Trophoblast cell (in vitro differentiated cells and primary cell): ENCODE results near the gene KDM2B.

Experiments
- DNase-seq, 2 donors: peaks; one replicate each; pipeline ENCODE4 v3.0.0-alpha.2; 2016
- H2AFZ ChIP-seq: 2 replicates; pipeline ENCODE4 v1.6.1; 2013; ENCODE audit warnings: low read length, moderate library complexity, mild to moderate bottlenecking; ENCODE audit not compliant: insufficient read depth, poor library complexity
- H2AK5ac ChIP-seq: 2 replicates; pipeline ENCODE4 v1.6.1; 2013; ENCODE audit warnings: mild to moderate bottlenecking, low read length
- H2BK120ac ChIP-seq: 2 replicates; pipeline ENCODE4 v1.6.1; 2013; ENCODE audit warnings: low read length, mild to moderate bottlenecking, moderate library complexity; ENCODE audit not compliant: insufficient read depth, poor library complexity
- H2BK12ac ChIP-seq: 2 replicates; pipeline ENCODE4 v1.6.1; 2013; ENCODE audit warnings: mild to moderate bottlenecking, low read length, moderate library complexity
- H2BK5ac ChIP-seq: 2 replicates; pipeline ENCODE4 v1.6.1; 2013; ENCODE audit warnings: low read length, low read depth, moderate library complexity, mild to moderate bottlenecking; ENCODE audit not compliant: poor library complexity
- H3K14ac ChIP-seq: 2 replicates; pipeline ENCODE4 v1.6.1; 2013; ENCODE audit warnings: mild to moderate bottlenecking, low read length
- H3K18ac ChIP-seq: 2 replicates; pipeline ENCODE4 v1.6.1; 2013; ENCODE audit warnings: mild to moderate bottlenecking, low read length
- H3K23ac ChIP-seq: 2 replicates; pipeline ENCODE4 v1.6.1; 2013; ENCODE audit warnings: low read length
- H3K27ac ChIP-seq: 2 replicates; pipeline ENCODE4 v1.5.1; 2013; ENCODE audit warnings: low read depth, mild to moderate bottlenecking, inconsistent platforms, low read length, moderate library complexity
- H3K27me3 ChIP-seq: 2 replicates; pipeline ENCODE4 v1.6.1; 2013; ENCODE audit warnings: inconsistent platforms, mild to moderate bottlenecking, low read length, moderate library complexity; ENCODE audit not compliant: insufficient read depth
- H3K36me3 ChIP-seq, 2 experiments: 1 replicate in 1 of 2; 2 replicates in 1 of 2; pipeline ENCODE4 v1.6.1; 2013; ENCODE audit warnings: low read length in 2 of 2, mild to moderate bottlenecking in 2 of 2, moderate library complexity in 1 of 2; ENCODE audit not compliant: insufficient read depth in 2 of 2, control insufficient read depth in 1 of 2
- H3K4ac ChIP-seq: 2 replicates; pipeline ENCODE4 v1.6.1; 2013; ENCODE audit warnings: low read depth, mild to moderate bottlenecking, low read length, moderate library complexity
- H3K4me1 ChIP-seq, 2 experiments: 1 replicate in 1 of 2; 2 replicates in 1 of 2; pipeline ENCODE4 v1.6.1; 2013; ENCODE audit warnings: low read length in 2 of 2, mild to moderate bottlenecking in 2 of 2, moderate library complexity in 1 of 2; ENCODE audit not compliant: insufficient read depth in 2 of 2, control insufficient read depth in 1 of 2
- H3K4me2 ChIP-seq: 2 replicates; pipeline ENCODE4 v1.6.1; 2013; ENCODE audit warnings: inconsistent platforms, mild to moderate bottlenecking, low read length, moderate library complexity
- H3K4me3 ChIP-seq: 2 replicates; pipeline ENCODE4 v1.5.1; 2013; ENCODE audit warnings: mild to moderate bottlenecking, low read depth, low read length, inconsistent platforms
- H3K79me1 ChIP-seq: one replicate; pipeline ENCODE4 v1.6.1; 2013; ENCODE audit warnings: low read length
- H3K79me2 ChIP-seq: 2 replicates; pipeline ENCODE4 v1.6.1; 2013; ENCODE audit warnings: low read length, mild to moderate bottlenecking; ENCODE audit not compliant: control insufficient read depth, insufficient read depth, poor library complexity
- H3K9ac ChIP-seq: 2 replicates; pipeline ENCODE4 v1.6.1; 2013; ENCODE audit warnings: mild to moderate bottlenecking, low read length
- H3K9me3 ChIP-seq: 2 replicates; pipeline ENCODE4 v1.6.1; 2013; ENCODE audit warnings: low read depth, mild to moderate bottlenecking, control low read depth, inconsistent platforms, low read length; ENCODE audit not compliant: insufficient read depth
- H4K12ac ChIP-seq: 2 replicates; pipeline ENCODE4 v1.6.1; 2013; ENCODE audit warnings: low read depth, mild to moderate bottlenecking, low read length, moderate library complexity
- H4K8ac ChIP-seq: 2 replicates; pipeline ENCODE4 v1.6.1; 2013; ENCODE audit warnings: low read depth, mild to moderate bottlenecking, low read length, moderate library complexity
- H4K91ac ChIP-seq: one replicate; pipeline ENCODE4 v1.6.1; 2013; ENCODE audit warnings: low read depth, mild to moderate bottlenecking, low read length, moderate library complexity
- WGBS: extraction: QIAGEN DNeasy Blood & Tissue Kit; methylation state at CpG from one replicate; pipeline ENCODE4 v1.1.7; 2013; ENCODE audit warnings: missing lambda C conversion rate; ENCODE audit not compliant: insufficient read length, insufficient coverage; ENCODE audit errors: extremely low coverage; 5-methylcytosine and 5-hydroxymethylcytosine counted together

KDM2B gene

DNA sequence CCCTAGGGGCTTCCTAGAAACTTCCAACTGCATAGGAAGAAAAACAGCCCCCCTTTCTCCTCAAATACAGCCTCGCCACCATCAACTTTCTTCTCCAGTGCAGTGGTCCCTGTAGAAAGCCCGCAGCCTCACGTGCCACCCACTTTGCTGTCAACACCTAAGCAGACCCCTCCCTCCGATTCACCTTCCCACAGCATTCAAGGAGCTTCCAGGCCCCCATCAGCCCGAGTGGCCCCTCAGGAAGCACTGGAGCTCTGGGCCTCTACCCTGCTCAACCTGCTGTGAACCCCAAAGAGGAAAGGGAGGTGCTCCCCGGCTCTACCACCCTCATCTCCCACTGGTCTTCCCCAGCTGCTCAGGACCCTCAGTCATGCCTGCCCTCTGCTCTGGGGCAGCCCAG, 125.9 kb downstream of the KDM2B start:
- Histone ChIP-seq H2BK5ac (no peak overlapping the region), H3K27ac (no peak overlapping the region), H3K14ac (peak overlapping the region; percentile 21), H3K36me3 (peaks cover 4 to 9% of the 10 kb centered on the region in 2 experiments), H3K79me2 (peaks cover 17% of the 10 kb centered on the region), H3K23ac (no peak overlapping the region), H4K8ac (no peak overlapping the region), H3K4me1 (peaks cover 40 to 44% of the 10 kb centered on the region in 2 experiments), H2AK5ac (peak overlapping the region; percentile 71), H3K79me1 (peaks cover 11% of the 10 kb centered on the region), H2BK120ac (no peak overlapping the region), H2AFZ (no peak overlapping the region), H3K4me2 (no peak overlapping the region), H3K27me3 (no peaks in the 10 kb centered on the region), H4K91ac (peak overlapping the region; percentile 63), H2BK12ac (peak overlapping the region; percentile 27), H3K9me3 (no peaks in the 10 kb centered on the region), H3K4ac (peak overlapping the region; percentile 91), H3K18ac (peak overlapping the region; percentile 87), H3K9ac (no peak overlapping the region), H4K12ac (no peak overlapping the region), H3K4me3 (no peak overlapping the region)
- WGBS: no CpG with 5 or more reads among the region's 6 CpGs
- DNase-seq: no peak

- no peak overlapping the region for H2AK5ac ChIP-seq
- H4K8ac ChIP-seq: no peak overlapping the region
- no peak overlapping the region for H3K4me3 ChIP-seq
- no CpG with 5 or more reads among the region's 18 CpGs for WGBS
- H3K14ac ChIP-seq: no peak overlapping the region
- peak overlapping the region; percentile 23 for H3K4ac ChIP-seq
- no peak overlapping the region for H2BK120ac ChIP-seq
- H3K27me3 ChIP-seq: no peaks in the 10 kb centered on the region
- H2BK5ac ChIP-seq: no peak overlapping the region
- peak overlapping the region; percentile 16 for H2BK12ac ChIP-seq
- no peak overlapping the region for H3K27ac ChIP-seq
- peaks cover 11% of the 10 kb centered on the region for H3K79me1 ChIP-seq
- peaks cover 11 to 15% of the 10 kb centered on the region in 2 experiments for H3K36me3 ChIP-seq
- peak in 1 of 2 donors; percentile 31 for DNase-seq
- H3K18ac ChIP-seq: no peak overlapping the region
- no peak overlapping the region for H4K12ac ChIP-seq
- peaks cover 40 to 44% of the 10 kb centered on the region in 2 experiments for H3K4me1 ChIP-seq
- H3K4me2 ChIP-seq: no peak overlapping the region
- H4K91ac ChIP-seq: no peak overlapping the region
- H3K79me2 ChIP-seq: peaks cover 17% of the 10 kb centered on the region
- no peak overlapping the region for H2AFZ ChIP-seq
- no peaks in the 10 kb centered on the region for H3K9me3 ChIP-seq
- H3K23ac ChIP-seq: no peak overlapping the region
- no peak overlapping the region for H3K9ac ChIP-seq
Observed at GRCh38 chr12:121453629-121454028, 127.2 kb downstream of the KDM2B start.

GRCh38 chr12:121452985-121453360, 127.8 kb downstream of the KDM2B start:
- WGBS: no CpG with 5 or more reads among the region's 39 CpGs

DNA sequence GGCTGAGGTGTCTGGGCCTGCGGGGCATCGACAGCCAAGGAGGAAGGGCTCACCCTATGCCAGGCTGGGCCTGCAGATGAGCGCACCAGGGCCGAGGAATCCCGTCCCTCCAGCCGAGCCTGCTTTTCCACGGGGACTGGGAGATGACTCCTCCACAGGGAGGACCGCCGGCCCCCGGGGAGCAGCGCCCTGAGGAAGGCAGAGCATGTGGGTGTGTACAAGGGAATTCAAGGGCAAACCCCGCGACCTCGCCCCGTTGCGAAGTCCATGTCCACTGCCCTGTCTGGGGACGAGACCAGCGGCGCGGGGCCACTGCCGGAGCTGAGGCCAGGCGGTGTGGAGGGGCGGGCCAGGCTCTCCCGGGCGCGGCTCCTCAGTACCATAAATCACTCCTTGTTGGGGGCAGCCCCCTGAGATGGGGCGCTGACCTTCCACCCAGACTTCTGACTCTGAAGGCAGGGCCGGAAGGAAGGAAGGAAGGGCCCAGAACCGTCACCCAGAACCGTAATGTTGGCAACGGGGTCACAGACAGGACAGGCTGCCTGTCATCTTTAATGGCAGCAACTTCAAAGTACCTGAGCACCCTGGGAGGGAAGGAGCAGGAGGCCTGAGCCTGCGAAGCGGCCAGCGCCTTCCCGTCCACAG, 128.4 kb downstream of the KDM2B start:
- Histone ChIP-seq H4K91ac (peak overlapping the region; percentile 53), H3K4ac (peak overlapping the region; percentile 2)
- DNase-seq: peak; percentile 93 to 95

More at GRCh38 chr12:121452985-121453360, 127.8 kb downstream of the KDM2B start:
- no peak overlapping the region for H4K12ac ChIP-seq
- H4K8ac ChIP-seq: peak overlapping the region; percentile 30
- no peak overlapping the region for H3K4me3 ChIP-seq
- peak overlapping the region; percentile 19 for H2AFZ ChIP-seq
- peaks cover 11% of the 10 kb centered on the region for H3K79me1 ChIP-seq
- H3K14ac ChIP-seq: peak overlapping the region; percentile 5
- no peak overlapping the region for H3K23ac ChIP-seq
- peak overlapping the region; percentile 52 for H3K4ac ChIP-seq
- H3K27me3 ChIP-seq: no peaks in the 10 kb centered on the region
- H2BK12ac ChIP-seq: peak overlapping the region; percentile 16
- peaks cover 40 to 44% of the 10 kb centered on the region in 2 experiments for H3K4me1 ChIP-seq
- no peak overlapping the region for H3K9ac ChIP-seq
- no peak for DNase-seq
- peak overlapping the region; percentile 53 for H4K91ac ChIP-seq
- peak overlapping the region; percentile 63 for H3K18ac ChIP-seq
- peak overlapping the region; percentile 65 for H2BK120ac ChIP-seq
- peaks cover 17% of the 10 kb centered on the region for H3K79me2 ChIP-seq
- H3K27ac ChIP-seq: no peak overlapping the region
- H2AK5ac ChIP-seq: peak overlapping the region; percentile 21
- no peaks in the 10 kb centered on the region for H3K9me3 ChIP-seq
- H2BK5ac ChIP-seq: no peak overlapping the region
- H3K4me2 ChIP-seq: no peak overlapping the region
- peaks cover 14 to 18% of the 10 kb centered on the region in 2 experiments for H3K36me3 ChIP-seq

More for the DNA sequence above, 128.4 kb downstream of the KDM2B start:
- Histone ChIP-seq H4K12ac (no peak overlapping the region), H3K14ac (peak overlapping the region; percentile 5), H3K18ac (peak overlapping the region; percentile 63), H3K4me1 (peaks cover 38 to 42% of the 10 kb centered on the region in 2 experiments), H3K23ac (no peak overlapping the region), H2BK12ac (peak overlapping the region; percentile 16), H2BK120ac (peak overlapping the region; percentile 65), H2AK5ac (no peak overlapping the region), H3K27me3 (no peaks in the 10 kb centered on the region), H4K8ac (peak overlapping the region; percentile 30), H3K79me1 (peaks cover 11% of the 10 kb centered on the region), H3K9ac (no peak overlapping the region), H3K4me2 (no peak overlapping the region), H3K4me3 (no peak overlapping the region), H3K9me3 (no peaks in the 10 kb centered on the region), H3K79me2 (peaks cover 17% of the 10 kb centered on the region), H2AFZ (no peak overlapping the region), H3K27ac (peak overlapping the region; percentile 40), H3K36me3 (peaks cover 14 to 18% of the 10 kb centered on the region in 2 experiments), H2BK5ac (no peak overlapping the region)
- WGBS: no CpG with 5 or more reads among the region's 35 CpGs
